DOHH2 (cell line): Measurements from ENCODE around the gene DEFB119.

ENCODE experiments used
- H3F3A ChIP-seq: fragments of 200-600 bp; sonication (generic), shearing (Covaris generic); 2 replicates; pipeline ENCODE4 v1.6.0; 2016; ENCODE audit warnings: antibody characterized with exemption, mild to moderate bottlenecking; ENCODE audit not compliant: control insufficient read depth, insufficient read depth
- H3K27ac ChIP-seq: fragments of 200-600 bp; sonication (generic); 2 replicates; pipeline ENCODE4 v1.5.1; 2014; ENCODE audit warnings: low read depth, mild to moderate bottlenecking, low read length, moderate library complexity
- H3K27me3 ChIP-seq: fragments of 200-600 bp; sonication (generic); 2 replicates; pipeline ENCODE4 v1.6.1; 2014; ENCODE audit warnings: mild to moderate bottlenecking, low read length, mixed read lengths; ENCODE audit not compliant: control insufficient read depth
- H3K36me3 ChIP-seq: fragments of 200-600 bp; sonication (generic); 2 replicates; pipeline ENCODE4 v1.6.1; 2014; ENCODE audit warnings: mild to moderate bottlenecking, low read length, moderate library complexity, mixed read lengths; ENCODE audit not compliant: control insufficient read depth
- H3K4me1 ChIP-seq: fragments of 200-600 bp; sonication (generic); 2 replicates; pipeline ENCODE4 v1.6.1; 2014; ENCODE audit warnings: mild to moderate bottlenecking, low read length, mixed read lengths; ENCODE audit not compliant: control insufficient read depth
- H3K4me2 ChIP-seq: fragments of 200-600 bp; sonication (generic); 2 replicates; pipeline ENCODE4 v1.6.0; 2014; ENCODE audit warnings: mild to moderate bottlenecking, low read length, moderate library complexity
- H3K4me3 ChIP-seq: fragments of 200-600 bp; sonication (generic); 2 replicates; pipeline ENCODE4 v1.5.1; 2014; ENCODE audit warnings: mild to moderate bottlenecking, low read length, mixed read lengths
- H3K79me2 ChIP-seq: fragments of 200-600 bp; sonication (generic); 2 replicates; pipeline ENCODE4 v1.6.1; 2014; ENCODE audit warnings: mild to moderate bottlenecking, low read length, mixed read lengths; ENCODE audit not compliant: control insufficient read depth
- H3K9me2 ChIP-seq: fragments of 200-600 bp; sonication (generic); replicated peaks from 2 replicates; pipeline ENCODE4 v1.6.1; 2014; ENCODE audit warnings: mild to moderate bottlenecking, low read length, mixed read lengths; ENCODE audit not compliant: control insufficient read depth
- H3K9me3 ChIP-seq: fragments of 200-600 bp; sonication (generic); 2 replicates; pipeline ENCODE4 v1.6.1; 2014; ENCODE audit warnings: antibody characterized with exemption, low read length, mixed read lengths; ENCODE audit not compliant: control insufficient read depth, insufficient read depth
- H4K20me1 ChIP-seq: fragments of 200-600 bp; sonication (generic); 2 replicates; pipeline ENCODE4 v1.6.0; 2014; ENCODE audit warnings: low read depth, mild to moderate bottlenecking, antibody characterized with exemption, low read length, moderate library complexity; ENCODE audit not compliant: control insufficient read depth, insufficient read depth
- EZH2phosphoT487 ChIP-seq: fragments of 200-600 bp; sonication (generic); IDR thresholded peaks from 2 replicates; pipeline ENCODE4 v1.6.1; 2017; ENCODE audit warnings: borderline replicate concordance, mild to moderate bottlenecking, antibody characterized with exemption, low read length, moderate library complexity, mixed read lengths
- TF ChIP-seq, protein P1 (sequence below): fragments of 200-600 bp; sonication (generic); IDR thresholded peaks from one replicate; pipeline ENCODE4 v1.5.1; 2014; ENCODE audit warnings: antibody characterized with exemption, mild to moderate bottlenecking, low read depth, low read length; ENCODE audit not compliant: poor library complexity, severe bottlenecking

The DEFB119 gene

DNA sequence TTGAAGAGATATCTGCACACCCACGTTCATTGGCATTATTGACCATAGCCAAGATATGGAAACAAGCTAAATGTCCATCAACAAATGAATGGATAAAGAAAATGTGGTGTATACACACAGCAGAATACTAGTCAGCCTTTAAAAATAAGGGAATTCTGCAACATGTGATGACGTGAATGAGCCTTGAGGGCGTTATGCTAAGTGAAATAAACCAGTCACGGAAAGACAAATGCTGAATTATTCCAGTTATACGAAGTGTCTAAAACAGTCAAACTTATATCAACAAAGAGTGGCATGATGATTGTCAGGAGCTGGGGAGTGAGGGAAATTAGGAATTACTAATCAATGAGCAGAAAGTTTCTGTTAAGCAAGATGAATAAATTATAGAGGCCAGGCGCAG lies 24.0 kb upstream of the DEFB119 start:
- no peak overlapping the region for H3K4me3 ChIP-seq
- no peaks in the 10 kb centered on the region for H3K79me2 ChIP-seq
- no peak overlapping the region for H3K27ac ChIP-seq
- 0 out of 2 replicates have a peak, but pooled peaks cover 2% of the 10 kb centered on the region for H3K27me3 ChIP-seq
- no peaks in the 10 kb centered on the region for H3K9me3 ChIP-seq
- H3K9me2 ChIP-seq, result no peaks in the 10 kb centered on the region
- H3K4me2 ChIP-seq, result no peak overlapping the region
- H3K4me1 ChIP-seq, result no peaks in the 10 kb centered on the region
- no peaks in the 10 kb centered on the region for H3F3A ChIP-seq
- no peaks in the 10 kb centered on the region for H3K36me3 ChIP-seq
- no peaks in the 10 kb centered on the region for H4K20me1 ChIP-seq
- no peak for TF ChIP-seq EZH2phosphoT487
- TF ChIP-seq, protein P1, sequence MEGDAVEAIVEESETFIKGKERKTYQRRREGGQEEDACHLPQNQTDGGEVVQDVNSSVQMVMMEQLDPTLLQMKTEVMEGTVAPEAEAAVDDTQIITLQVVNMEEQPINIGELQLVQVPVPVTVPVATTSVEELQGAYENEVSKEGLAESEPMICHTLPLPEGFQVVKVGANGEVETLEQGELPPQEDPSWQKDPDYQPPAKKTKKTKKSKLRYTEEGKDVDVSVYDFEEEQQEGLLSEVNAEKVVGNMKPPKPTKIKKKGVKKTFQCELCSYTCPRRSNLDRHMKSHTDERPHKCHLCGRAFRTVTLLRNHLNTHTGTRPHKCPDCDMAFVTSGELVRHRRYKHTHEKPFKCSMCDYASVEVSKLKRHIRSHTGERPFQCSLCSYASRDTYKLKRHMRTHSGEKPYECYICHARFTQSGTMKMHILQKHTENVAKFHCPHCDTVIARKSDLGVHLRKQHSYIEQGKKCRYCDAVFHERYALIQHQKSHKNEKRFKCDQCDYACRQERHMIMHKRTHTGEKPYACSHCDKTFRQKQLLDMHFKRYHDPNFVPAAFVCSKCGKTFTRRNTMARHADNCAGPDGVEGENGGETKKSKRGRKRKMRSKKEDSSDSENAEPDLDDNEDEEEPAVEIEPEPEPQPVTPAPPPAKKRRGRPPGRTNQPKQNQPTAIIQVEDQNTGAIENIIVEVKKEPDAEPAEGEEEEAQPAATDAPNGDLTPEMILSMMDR, result no peak

DNA sequence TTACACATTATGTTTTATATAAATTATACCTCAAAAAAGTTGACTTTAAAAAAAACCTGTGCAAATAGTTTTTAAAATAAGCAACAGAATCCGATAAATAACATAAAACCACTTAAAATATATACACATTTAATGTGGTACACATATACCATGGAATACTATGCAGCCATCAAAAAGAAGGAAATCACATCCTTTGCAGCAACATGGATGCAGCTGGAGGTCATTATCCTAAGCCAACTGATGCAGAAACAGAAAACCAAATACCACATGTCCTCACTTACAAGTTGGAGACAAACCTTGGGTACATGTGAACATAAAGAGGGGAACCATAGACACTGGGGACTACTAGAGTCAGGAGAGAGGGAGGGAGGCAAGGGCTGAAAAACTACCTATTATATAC lies 19.6 kb upstream of the DEFB119 start:
- Histone ChIP-seq H3F3A (no peaks in the 10 kb centered on the region), H3K9me2 (no peaks in the 10 kb centered on the region), H3K4me2 (no peak overlapping the region), H3K79me2 (no peaks in the 10 kb centered on the region), H3K36me3 (no peaks in the 10 kb centered on the region), H3K4me1 (no peaks in the 10 kb centered on the region), H3K9me3 (no peaks in the 10 kb centered on the region), H3K4me3 (no peak overlapping the region), H3K27ac (no peak overlapping the region), H3K27me3 (0 out of 2 replicates have a peak, but pooled peaks cover 2% of the 10 kb centered on the region), H4K20me1 (no peaks in the 10 kb centered on the region)
- TF ChIP-seq, protein P1, result no peak
- no peak for TF ChIP-seq EZH2phosphoT487

DNA sequence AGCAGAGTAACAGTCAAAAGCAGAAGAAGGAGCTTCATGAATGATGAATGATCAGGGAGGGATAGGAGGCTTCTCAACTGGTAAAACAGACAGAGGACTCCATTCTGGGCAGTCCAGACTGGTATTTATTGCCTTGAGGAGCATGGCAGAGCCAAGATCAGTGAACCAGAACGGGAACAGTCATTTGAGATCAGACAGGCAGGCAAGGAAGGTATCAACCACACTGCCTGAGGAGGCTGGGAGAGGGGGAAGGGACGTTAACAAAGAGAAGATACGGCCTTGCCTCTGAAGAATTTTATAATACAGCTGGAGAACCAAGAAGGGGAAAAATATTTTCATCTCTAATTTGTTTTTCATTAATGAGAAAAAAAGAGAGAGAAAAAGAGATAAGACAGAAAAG lies 15.7 kb upstream of the DEFB119 start, which contains the start of gene DEFB121:
DEFB121 (minus strand) TSS at position 101 of the 400 bp plus-strand sequence; CDS start at position 38, 63 bp downstream.
- no peaks in the 10 kb centered on the region for H3K9me3 ChIP-seq
- H3K4me2 ChIP-seq, result no peak within 1 kb of the TSS
- no peaks in the 10 kb centered on the region for H4K20me1 ChIP-seq
- no peak within 1 kb of the TSS for H3K27ac ChIP-seq
- TF ChIP-seq, protein P1, result no peak
- TF ChIP-seq EZH2phosphoT487, result no peak
- H3K27me3 ChIP-seq, result no peaks in the 10 kb centered on the region
- no peaks in the 10 kb centered on the region for H3F3A ChIP-seq
- no peaks in the 10 kb centered on the region for H3K79me2 ChIP-seq
- H3K9me2 ChIP-seq, result no peaks in the 10 kb centered on the region
- H3K4me3 ChIP-seq, result no peak within 1 kb of the TSS
- no peaks in the 10 kb centered on the region for H3K4me1 ChIP-seq
- no peaks in the 10 kb centered on the region for H3K36me3 ChIP-seq
